IMR-90 (cell line): ENCODE data around the gene ESRRG. TPM values are rescaled to one million over a fixed set of nuclear protein-coding genes. Genes with fewer than 3 reads are reported as not detected.

ENCODE experiments used
- ATAC-seq: fragments of 200-7000 bp; cut with Tn5 transposase; 2 replicates; pipeline ENCODE4 v1.9.1; 2020; ENCODE audit warnings: low read depth, mild to moderate bottlenecking, moderate library complexity
- BruUV-seq: library from RNA; stranded (reverse); fragments of 400-500 nt; replicated peaks from 2 replicates; lab custom pipeline; 2021; lab: Mats Ljungman, UMichigan
- CTCF ChIA-PET: fragments of 300-600 bp; formaldehyde crosslinking; extraction: SDS; loops from one replicate; lab custom pipeline; 2021; ENCODE audit warnings: antibody characterized with exemption; lab: Yijun Ruan, JAX
- POLR2A ChIA-PET: fragments of 300-600 bp; sonication (Branson Sonifier 250); formaldehyde crosslinking; loops from one replicate; lab custom pipeline; 2022; ENCODE audit warnings: antibody characterized with exemption; ENCODE audit not compliant: unreplicated experiment; lab: Charles Lee
- DNase-seq: peaks from one replicate; pipeline ENCODE4 v3.0.0; 2013
- H2AFZ ChIP-seq: replicated peaks from 2 replicates; pipeline ENCODE3; 2013; ENCODE audit warnings: low read length, mild to moderate bottlenecking; ENCODE audit not compliant: poor library complexity
- H2AK5ac ChIP-seq: 2 replicates; pipeline ENCODE4 v1.6.1; 2013; ENCODE audit warnings: low read depth, low read length, inconsistent platforms
- H2AK9ac ChIP-seq: replicated peaks from 2 replicates; pipeline ENCODE3; 2013; ENCODE audit warnings: mild to moderate bottlenecking, low read depth, low read length, moderate library complexity; ENCODE audit not compliant: poor library complexity
- H2BK120ac ChIP-seq: 2 replicates; pipeline ENCODE4 v1.6.1; 2013; ENCODE audit warnings: low read depth, low read length, inconsistent platforms
- H2BK15ac ChIP-seq: 3 replicates; pipeline ENCODE4 v1.6.1; 2013; ENCODE audit warnings: low read depth, low read length, inconsistent platforms
- H2BK20ac ChIP-seq: 2 replicates; pipeline ENCODE4 v1.6.1; 2013; ENCODE audit warnings: low read depth, mild to moderate bottlenecking, inconsistent platforms, low read length, moderate library complexity
- H2BK5ac ChIP-seq: 2 replicates; pipeline ENCODE4 v1.6.1; 2013; ENCODE audit warnings: mild to moderate bottlenecking, low read depth, low read length, inconsistent platforms; ENCODE audit not compliant: poor library complexity, severe bottlenecking
- H3K14ac ChIP-seq: replicated peaks from 2 replicates; pipeline ENCODE4 v1.6.1; 2013; ENCODE audit warnings: low read depth, low read length, inconsistent platforms
- H3K18ac ChIP-seq: 2 replicates; pipeline ENCODE4 v1.6.1; 2013; ENCODE audit warnings: low read depth, low read length, control low read depth
- H3K23ac ChIP-seq: 2 replicates; pipeline ENCODE4 v1.6.1; 2013; ENCODE audit warnings: low read depth, low read length, inconsistent platforms
- H3K27ac ChIP-seq: 2 replicates; pipeline ENCODE4 v1.5.1; 2013; ENCODE audit warnings: mild to moderate bottlenecking, control low read depth, low read length; ENCODE audit not compliant: insufficient read depth
- H3K27me3 ChIP-seq: 2 replicates; pipeline ENCODE4 v1.6.1; 2013; ENCODE audit warnings: low read length; ENCODE audit not compliant: control insufficient read depth, insufficient read depth
- H3K36me3 ChIP-seq: 2 replicates; pipeline ENCODE4 v1.6.1; 2013; ENCODE audit warnings: low read length, mixed read lengths; ENCODE audit not compliant: control insufficient read depth, insufficient read depth
- H3K4ac ChIP-seq: 2 replicates; pipeline ENCODE4 v1.6.1; 2013; ENCODE audit warnings: low read depth, low read length, inconsistent platforms
- H3K4me1 ChIP-seq: 2 replicates; pipeline ENCODE4 v1.6.1; 2013; ENCODE audit warnings: low read length, mixed read lengths; ENCODE audit not compliant: control insufficient read depth, insufficient read depth
- H3K4me2 ChIP-seq: 2 replicates; pipeline ENCODE4 v1.6.1; 2013; ENCODE audit warnings: low read depth, mild to moderate bottlenecking, control low read depth, low read length, moderate library complexity
- H3K4me3 ChIP-seq: 2 replicates; pipeline ENCODE4 v1.5.1; 2013; ENCODE audit warnings: low read depth, mild to moderate bottlenecking, control low read depth, low read length, moderate library complexity; ENCODE audit not compliant: insufficient read depth
- H3K56ac ChIP-seq: 2 replicates; pipeline ENCODE4 v1.6.1; 2013; ENCODE audit warnings: low read length, inconsistent platforms; ENCODE audit not compliant: insufficient read depth; ENCODE audit errors: extremely low read depth
- H3K79me1 ChIP-seq, 2 experiments: 2 replicates each; pipeline ENCODE4 v1.6.1; 2013; ENCODE audit warnings: low read length in 2 of 2, inconsistent platforms in 1 of 2, low read depth in 1 of 2
- H3K9ac ChIP-seq: 2 replicates; pipeline ENCODE4 v1.6.1; 2013; ENCODE audit warnings: low read depth, low read length, control low read depth
- H3K9me1 ChIP-seq: 2 replicates; pipeline ENCODE4 v1.6.1; 2013; ENCODE audit warnings: low read length, inconsistent platforms; ENCODE audit not compliant: insufficient read depth
- H3K9me3 ChIP-seq: 2 replicates; pipeline ENCODE4 v1.6.1; 2013; ENCODE audit warnings: low read length; ENCODE audit not compliant: control insufficient read depth, insufficient read depth
- H4K20me1 ChIP-seq: 2 replicates; pipeline ENCODE4 v1.6.1; 2013; ENCODE audit warnings: low read length, inconsistent platforms; ENCODE audit not compliant: insufficient read depth
- H4K5ac ChIP-seq: 2 replicates; pipeline ENCODE4 v1.6.1; 2013; ENCODE audit warnings: mild to moderate bottlenecking, low read depth, low read length, control low read depth
- H4K8ac ChIP-seq, 2 experiments: 2 replicates each; pipeline ENCODE4 v1.6.1; 2013; ENCODE audit warnings: low read depth in 2 of 2, low read length in 2 of 2, control low read depth in 1 of 2, inconsistent platforms in 1 of 2
- H4K91ac ChIP-seq: 2 replicates; pipeline ENCODE4 v1.6.1; 2013; ENCODE audit warnings: low read depth, low read length, inconsistent platforms; ENCODE audit not compliant: insufficient read depth
- BHLHE40 ChIP-seq: fragments of 150-350 bp; IDR thresholded peaks from 2 replicates; pipeline ENCODE4 v1.6.1; 2016; ENCODE audit warnings: mild to moderate bottlenecking, low read depth, low read length
- CEBPB ChIP-seq: IDR thresholded peaks from 2 replicates; pipeline ENCODE4 v1.6.1; 2012; ENCODE audit warnings: low read depth, low read length, improper control_type of control experiment
- CHD1 ChIP-seq: IDR thresholded peaks from 2 replicates; pipeline ENCODE4 v1.6.1; 2012; ENCODE audit warnings: low read depth, low read length, improper control_type of control experiment
- FOS ChIP-seq: fragments of 150-350 bp; IDR thresholded peaks from 2 replicates; pipeline ENCODE4 v1.6.1; 2016; ENCODE audit warnings: low read depth, low read length
- MAZ ChIP-seq: IDR thresholded peaks from 2 replicates; pipeline ENCODE4 v1.6.1; 2012; ENCODE audit warnings: low read depth, mild to moderate bottlenecking, low read length, improper control_type of control experiment, moderate library complexity, borderline replicate concordance
- MXI1 ChIP-seq: IDR thresholded peaks from 2 replicates; pipeline ENCODE4 v1.6.1; 2012; ENCODE audit warnings: low read depth, mild to moderate bottlenecking, low read length, moderate library complexity, borderline replicate concordance
- NFE2L2 ChIP-seq: fragments of 150-350 bp; IDR thresholded peaks from 2 replicates; pipeline ENCODE4 v1.6.1; 2016; ENCODE audit warnings: low read depth, mild to moderate bottlenecking, low read length
- POLR2A ChIP-seq: IDR thresholded peaks from 2 replicates; pipeline ENCODE4 v1.6.1; 2012; ENCODE audit warnings: mild to moderate bottlenecking, low read depth, low read length
- RAD21 ChIP-seq: IDR thresholded peaks from 2 replicates; pipeline ENCODE4 v1.6.1; 2012; ENCODE audit warnings: low read length, improper control_type of control experiment
- RCOR1 ChIP-seq: IDR thresholded peaks from 2 replicates; pipeline ENCODE4 v1.6.1; 2012; ENCODE audit warnings: mild to moderate bottlenecking, low read length, improper control_type of control experiment; ENCODE audit not compliant: insufficient replicate concordance
- RFX5 ChIP-seq: IDR thresholded peaks from 2 replicates; pipeline ENCODE4 v1.8.0; 2012; ENCODE audit warnings: low read depth, mild to moderate bottlenecking, low read length, moderate library complexity
- SMC3 ChIP-seq: fragments of 150-350 bp; IDR thresholded peaks from 2 replicates; pipeline ENCODE4 v1.6.1; 2016; ENCODE audit warnings: low read depth, mild to moderate bottlenecking, antibody characterized with exemption, low read length, moderate library complexity
- WGBS, 2 experiments: methylation state at CpG; one replicate each; pipeline versions ENCODE4 v1.1.5 to v1.1.7; 2013; ENCODE audit warnings: missing lambda C conversion rate in 2 of 2; ENCODE audit not compliant: insufficient read length in 1 of 2; ENCODE audit errors: extremely low coverage in 2 of 2; 5-methylcytosine and 5-hydroxymethylcytosine counted together
- dilution Hi-C: fragments of 300-500 bp; cut with HindIII; formaldehyde crosslinking; loops from one replicate; pipeline ENCODE4 v1.14.3; 2018; ENCODE audit warnings: low sequenced_read_pairs; ENCODE audit not compliant: unreplicated experiment
- in situ Hi-C: fragments of 300-500 bp; cut with MboI; formaldehyde crosslinking; loops from 3 replicates; pipeline ENCODE4 v1.14.3; 2019; ENCODE audit warnings: low sequenced_read_pairs, inconsistent platforms, mixed read lengths
- intact Hi-C: fragments of 100-400 bp; cut with micrococcal nuclease; formaldehyde crosslinking; loops from 2 replicates; pipeline ENCODE4 v1.10.0; 2022
- polyA plus RNA-seq, 3 experiments: library from polyadenylated mRNA; depleted of rRNA; stranded (reverse); fragments of >200 nt; gene quantifications; 2 replicates each; pipeline ENCODE4 v1.2.3, GENCODE V29; 2012; ENCODE audit warnings: low replicate concordance in 1 of 3
- total RNA-seq: library from RNA; depleted of rRNA; stranded (reverse); fragments of >200 nt; gene quantifications from 2 replicates; pipeline ENCODE4 v1.2.3, GENCODE V29; 2012
- TF ChIP-seq, protein P1 (sequence below): fragments of 150-350 bp; IDR thresholded peaks from 2 replicates; pipeline ENCODE4 v1.6.1; 2017; ENCODE audit warnings: mild to moderate bottlenecking, antibody characterized with exemption, low read length, low read depth
- TF ChIP-seq, protein P2 (sequence below): conservative IDR thresholded peaks from 2 replicates; pipeline ENCODE4 v1.5.1; 2012; ENCODE audit warnings: mild to moderate bottlenecking, low read depth, low read length, improper control_type of control experiment
- TF ChIP-seq, protein P3 (sequence below): fragments of 150-350 bp; IDR thresholded peaks from 2 replicates; pipeline ENCODE4 v1.6.1; 2016; ENCODE audit warnings: low read depth, mild to moderate bottlenecking, low read length, moderate library complexity, borderline replicate concordance

Gene ESRRG
- total and polyA plus RNA-seq, 2 of the 4 experiments (the other 2 are of a cell fraction), result 0.17 to 0.54 TPM

GRCh38 chr1:216576234-216576937, 146.8 kb downstream of the ESRRG start:
- Histone ChIP-seq H2BK15ac (no peak overlapping the region), H3K14ac (no peak overlapping the region), H3K4me1 (no peaks in the 10 kb centered on the region), H2AK5ac (no peak overlapping the region), H3K36me3 (no peaks in the 10 kb centered on the region), H3K4me3 (no peak overlapping the region), H3K56ac (no peak overlapping the region), H3K4me2 (no peak overlapping the region), H3K9ac (no peak overlapping the region), H2BK20ac (no peak overlapping the region), H4K91ac (no peak overlapping the region), H4K8ac (no peak overlapping the region), H3K9me1 (no peaks in the 10 kb centered on the region), H2BK120ac (no peak overlapping the region), H3K79me1 (no peaks in the 10 kb centered on the region), H3K27me3 (no peaks in the 10 kb centered on the region), H3K27ac (no peak overlapping the region), H2AFZ (no peak overlapping the region), H4K5ac (no peak overlapping the region), H3K4ac (no peak overlapping the region), H3K18ac (no peak overlapping the region), H3K9me3 (no peaks in the 10 kb centered on the region), H4K20me1 (no peaks in the 10 kb centered on the region), H2BK5ac (no peak overlapping the region), H2AK9ac (no peak overlapping the region), H3K23ac (no peak overlapping the region)
- no CpG with 5 or more reads among the region's 4 CpGs for WGBS, 2 experiments
- DNase-seq, result peak; percentile 2
- dilution Hi-C loops (no loop called here), intact Hi-C loops (no loop called here), in situ Hi-C loops (no loop called here)
- ATAC-seq, result no peak
- TF ChIP-seq, protein P1, sequence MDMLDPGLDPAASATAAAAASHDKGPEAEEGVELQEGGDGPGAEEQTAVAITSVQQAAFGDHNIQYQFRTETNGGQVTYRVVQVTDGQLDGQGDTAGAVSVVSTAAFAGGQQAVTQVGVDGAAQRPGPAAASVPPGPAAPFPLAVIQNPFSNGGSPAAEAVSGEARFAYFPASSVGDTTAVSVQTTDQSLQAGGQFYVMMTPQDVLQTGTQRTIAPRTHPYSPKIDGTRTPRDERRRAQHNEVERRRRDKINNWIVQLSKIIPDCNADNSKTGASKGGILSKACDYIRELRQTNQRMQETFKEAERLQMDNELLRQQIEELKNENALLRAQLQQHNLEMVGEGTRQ, result no peak
- TF ChIP-seq RAD21, result no peak
- TF ChIP-seq FOS, result no peak
- no peak for TF ChIP-seq BHLHE40
- TF ChIP-seq, protein P2, sequence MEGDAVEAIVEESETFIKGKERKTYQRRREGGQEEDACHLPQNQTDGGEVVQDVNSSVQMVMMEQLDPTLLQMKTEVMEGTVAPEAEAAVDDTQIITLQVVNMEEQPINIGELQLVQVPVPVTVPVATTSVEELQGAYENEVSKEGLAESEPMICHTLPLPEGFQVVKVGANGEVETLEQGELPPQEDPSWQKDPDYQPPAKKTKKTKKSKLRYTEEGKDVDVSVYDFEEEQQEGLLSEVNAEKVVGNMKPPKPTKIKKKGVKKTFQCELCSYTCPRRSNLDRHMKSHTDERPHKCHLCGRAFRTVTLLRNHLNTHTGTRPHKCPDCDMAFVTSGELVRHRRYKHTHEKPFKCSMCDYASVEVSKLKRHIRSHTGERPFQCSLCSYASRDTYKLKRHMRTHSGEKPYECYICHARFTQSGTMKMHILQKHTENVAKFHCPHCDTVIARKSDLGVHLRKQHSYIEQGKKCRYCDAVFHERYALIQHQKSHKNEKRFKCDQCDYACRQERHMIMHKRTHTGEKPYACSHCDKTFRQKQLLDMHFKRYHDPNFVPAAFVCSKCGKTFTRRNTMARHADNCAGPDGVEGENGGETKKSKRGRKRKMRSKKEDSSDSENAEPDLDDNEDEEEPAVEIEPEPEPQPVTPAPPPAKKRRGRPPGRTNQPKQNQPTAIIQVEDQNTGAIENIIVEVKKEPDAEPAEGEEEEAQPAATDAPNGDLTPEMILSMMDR, result no peak
- no peak for TF ChIP-seq CHD1
- no peak for TF ChIP-seq RFX5
- no peak for TF ChIP-seq MAZ
- no peak for TF ChIP-seq CEBPB
- no peak for TF ChIP-seq MXI1
- no peak for TF ChIP-seq RCOR1
- no peak for TF ChIP-seq NFE2L2
- TF ChIP-seq SMC3, result no peak
- no peak for TF ChIP-seq POLR2A
- TF ChIP-seq, protein P3, sequence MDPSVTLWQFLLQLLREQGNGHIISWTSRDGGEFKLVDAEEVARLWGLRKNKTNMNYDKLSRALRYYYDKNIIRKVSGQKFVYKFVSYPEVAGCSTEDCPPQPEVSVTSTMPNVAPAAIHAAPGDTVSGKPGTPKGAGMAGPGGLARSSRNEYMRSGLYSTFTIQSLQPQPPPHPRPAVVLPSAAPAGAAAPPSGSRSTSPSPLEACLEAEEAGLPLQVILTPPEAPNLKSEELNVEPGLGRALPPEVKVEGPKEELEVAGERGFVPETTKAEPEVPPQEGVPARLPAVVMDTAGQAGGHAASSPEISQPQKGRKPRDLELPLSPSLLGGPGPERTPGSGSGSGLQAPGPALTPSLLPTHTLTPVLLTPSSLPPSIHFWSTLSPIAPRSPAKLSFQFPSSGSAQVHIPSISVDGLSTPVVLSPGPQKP, result no peak
- CTCF ChIA-PET, result interaction anchor here (0.7 kb wide), 3 partner anchors 9 to 112 kb away, joined by 3 to 5 read pairs (median 3); no protein-coding TSS in a partner anchor
- POLR2A ChIA-PET, result no interaction called here
- no TSS peak for BruUV-seq
